Measurements from ENCODE around the gene DRP2.

GRCh38 chrX:101260435-101260834 lies 40.8 kb downstream of the DRP2 start:
- TF ChIP-seq CTCF (conservative IDR thresholded peaks at IDR 0.05; ENCODE audit: low read depth, low read length) (peak; percentile 54), EZH2 (IDR thresholded peaks at IDR 0.05; ENCODE audit: low read length, unreplicated experiment) (no peak)
